NT2/D1 (cell line): ENCODE measurements around the gene MUC2.

Source experiments
- DNase-seq: peaks from one replicate; pipeline ENCODE4 v3.0.0-alpha.2; 2011; ENCODE audit warnings: low read depth, low spot score
- H3K27me3 ChIP-seq: 2 replicates; pipeline ENCODE4 v1.6.0; 2011; ENCODE audit warnings: mild to moderate bottlenecking; ENCODE audit not compliant: insufficient read length, insufficient read depth
- H3K36me3 ChIP-seq: 2 replicates; pipeline ENCODE4 v1.6.1; 2011; ENCODE audit warnings: mild to moderate bottlenecking, low read length, mixed read lengths; ENCODE audit not compliant: insufficient read depth, insufficient read length
- H3K4me1 ChIP-seq: 2 replicates; pipeline ENCODE4 v1.5.1; 2011; ENCODE audit not compliant: insufficient read depth, insufficient read length
- H3K4me3 ChIP-seq: 2 replicates; pipeline ENCODE4 v1.5.1; 2011; ENCODE audit warnings: low read depth; ENCODE audit not compliant: insufficient read length
- H3K9ac ChIP-seq: 2 replicates; pipeline ENCODE4 v1.6.0; 2011; ENCODE audit warnings: low read depth; ENCODE audit not compliant: insufficient read length
- H3K9me3 ChIP-seq: 2 replicates; pipeline ENCODE4 v1.5.1; 2011; ENCODE audit warnings: mild to moderate bottlenecking, low read length; ENCODE audit not compliant: insufficient read depth
- SUZ12 ChIP-seq: IDR thresholded peaks from 2 replicates; pipeline ENCODE4 v1.6.1; 2011; ENCODE audit not compliant: insufficient read length, insufficient read depth; ENCODE audit errors: extremely low read depth
- YY1 ChIP-seq: IDR thresholded peaks from 2 replicates; pipeline ENCODE4 v1.6.1; 2011; ENCODE audit not compliant: insufficient read length, insufficient read depth
- ZNF274 ChIP-seq: IDR thresholded peaks from 2 replicates; pipeline ENCODE4 v1.6.1; 2011; ENCODE audit warnings: mild to moderate bottlenecking, low read depth, low read length

MUC2 gene

DNA sequence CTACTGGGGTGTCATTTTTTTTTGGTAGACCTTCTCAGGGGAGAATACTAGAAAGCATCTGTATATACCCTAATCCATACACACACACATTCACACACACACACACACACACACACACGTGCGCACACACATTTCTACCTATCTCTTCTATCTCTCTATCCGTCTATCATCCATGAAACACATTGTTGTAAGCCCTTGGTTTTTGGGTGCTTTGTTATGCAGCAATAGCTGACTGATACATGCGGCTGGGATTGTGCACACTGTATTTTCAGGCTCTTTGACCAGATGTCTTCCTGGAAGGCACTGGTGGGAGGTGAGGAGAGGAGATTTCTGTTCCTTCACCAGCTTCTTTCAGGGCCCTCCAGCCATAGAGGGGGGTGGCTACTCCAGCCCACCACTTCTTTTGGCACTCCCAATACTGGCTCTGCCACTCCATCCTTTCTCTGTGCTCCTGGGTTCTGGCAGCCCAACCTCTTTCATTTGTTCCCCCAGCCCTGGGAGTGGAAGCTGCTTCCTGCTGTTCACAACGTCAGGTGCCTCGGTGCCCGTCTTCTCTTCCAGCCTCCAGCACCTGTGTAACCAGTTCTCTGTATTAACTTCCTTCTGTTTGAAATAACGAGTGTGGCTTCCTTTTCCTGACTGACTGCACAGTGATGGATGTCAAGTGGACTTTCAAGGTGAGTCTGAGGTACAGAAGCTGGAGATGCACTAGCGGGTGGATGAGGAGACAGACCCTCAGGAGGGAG, 12.4 kb upstream of the MUC2 start:
- no peaks in the 10 kb centered on the region for H3K36me3 ChIP-seq
- H3K27me3 ChIP-seq: peaks cover 7% of the 10 kb centered on the region
- H3K4me1 ChIP-seq: peaks cover 12% of the 10 kb centered on the region
- no peak for DNase-seq
- no peak for TF ChIP-seq SUZ12
- no peak for TF ChIP-seq ZNF274
- no peak for TF ChIP-seq YY1
- H3K9ac ChIP-seq: no peak overlapping the region
- H3K4me3 ChIP-seq: no peak overlapping the region
- peaks cover 19% of the 10 kb centered on the region; the same call in 1 of the 2 replicates for H3K9me3 ChIP-seq

DNA sequence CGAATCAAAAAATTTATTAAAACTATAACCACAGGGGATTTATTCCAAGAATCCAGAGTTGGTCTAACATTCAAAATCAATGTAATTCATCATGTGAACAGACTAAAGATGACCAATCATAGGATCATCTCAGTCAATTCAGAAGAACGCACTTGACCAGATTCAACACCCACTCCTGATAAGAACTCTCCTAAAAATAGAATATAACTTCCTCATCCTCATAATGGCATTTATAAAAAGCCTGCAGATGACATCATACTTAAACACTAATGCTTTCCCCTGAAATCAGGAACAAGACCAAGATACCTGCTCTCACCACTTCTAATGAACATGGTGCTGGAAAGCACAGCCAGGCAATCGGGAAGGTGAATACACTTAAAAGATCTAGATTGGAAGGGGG, 10.5 kb upstream of the MUC2 start:
- TF ChIP-seq SUZ12 (no peak), ZNF274 (no peak), YY1 (no peak)
- Histone ChIP-seq H3K9ac (no peak overlapping the region), H3K4me1 (peaks cover 11% of the 10 kb centered on the region), H3K4me3 (no peak overlapping the region), H3K27me3 (peaks cover 7% of the 10 kb centered on the region), H3K36me3 (no peaks in the 10 kb centered on the region), H3K9me3 (peaks cover 19% of the 10 kb centered on the region; the same call in 1 of the 2 replicates)
- DNase-seq: no peak

DNA sequence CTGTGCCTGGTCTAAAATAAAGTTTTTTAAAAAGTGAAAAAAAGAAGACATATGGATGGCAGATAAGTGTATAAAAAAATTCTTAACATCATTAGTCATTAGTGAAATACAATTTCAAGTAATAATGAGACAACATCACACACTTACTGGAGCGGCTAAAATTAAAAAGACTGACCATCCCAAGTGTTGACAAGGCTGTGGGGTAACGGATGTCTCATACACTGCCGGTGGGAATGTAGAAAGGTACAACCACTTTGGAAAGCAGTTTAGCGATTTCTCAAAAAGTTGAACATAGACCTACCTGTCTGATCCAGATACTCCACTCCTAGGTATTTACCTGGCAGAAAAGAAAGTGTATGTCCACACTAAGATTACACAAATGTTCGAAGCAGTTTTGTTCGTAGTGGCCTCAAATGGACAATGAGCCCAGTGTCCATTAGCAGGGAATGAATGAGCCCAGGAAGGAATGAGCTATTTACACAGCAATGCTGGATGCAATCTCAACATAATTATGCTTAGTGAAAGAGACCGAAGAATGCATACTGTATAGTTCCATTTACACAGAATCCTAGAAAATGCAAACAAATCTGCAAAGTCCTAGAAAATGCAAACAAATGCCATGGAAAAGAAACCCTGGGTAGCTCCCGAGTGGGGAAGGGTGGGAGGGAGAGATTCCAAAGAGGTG, 6.7 kb upstream of the MUC2 start:
- H3K4me3 ChIP-seq: no peak overlapping the region
- TF ChIP-seq YY1: no peak
- no peak overlapping the region for H3K9ac ChIP-seq
- H3K36me3 ChIP-seq: no peaks in the 10 kb centered on the region
- no peak for DNase-seq
- peaks cover 11% of the 10 kb centered on the region for H3K4me1 ChIP-seq
- H3K27me3 ChIP-seq: no peaks in the 10 kb centered on the region
- 0 out of 2 replicates have a peak, but pooled peaks cover 3% of the 10 kb centered on the region for H3K9me3 ChIP-seq

DNA sequence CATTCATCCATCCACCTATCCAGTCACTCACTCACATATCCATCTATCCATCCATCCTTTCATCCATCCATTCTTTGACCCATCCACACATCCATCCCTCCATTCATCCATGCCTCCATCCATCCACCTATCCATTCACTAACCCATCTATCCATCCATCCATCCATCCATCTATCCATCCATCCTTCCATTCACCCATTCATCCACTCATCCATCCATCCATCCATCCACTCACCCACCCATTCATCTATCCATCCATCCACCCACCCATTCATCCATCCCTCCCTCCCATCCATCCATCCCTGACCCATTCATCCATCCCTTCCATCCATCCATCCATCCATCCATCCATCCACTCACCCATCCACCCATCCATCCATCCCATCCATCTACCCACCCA, 4.9 kb upstream of the MUC2 start:
- Histone ChIP-seq H3K4me1 (peaks cover 27% of the 10 kb centered on the region), H3K27me3 (no peaks in the 10 kb centered on the region), H3K9ac (no peak overlapping the region), H3K4me3 (no peak overlapping the region), H3K36me3 (no peaks in the 10 kb centered on the region), H3K9me3 (no peaks in the 10 kb centered on the region)
- TF ChIP-seq YY1 (no peak), SUZ12 (no peak), ZNF274 (no peak)
- no peak for DNase-seq

DNA sequence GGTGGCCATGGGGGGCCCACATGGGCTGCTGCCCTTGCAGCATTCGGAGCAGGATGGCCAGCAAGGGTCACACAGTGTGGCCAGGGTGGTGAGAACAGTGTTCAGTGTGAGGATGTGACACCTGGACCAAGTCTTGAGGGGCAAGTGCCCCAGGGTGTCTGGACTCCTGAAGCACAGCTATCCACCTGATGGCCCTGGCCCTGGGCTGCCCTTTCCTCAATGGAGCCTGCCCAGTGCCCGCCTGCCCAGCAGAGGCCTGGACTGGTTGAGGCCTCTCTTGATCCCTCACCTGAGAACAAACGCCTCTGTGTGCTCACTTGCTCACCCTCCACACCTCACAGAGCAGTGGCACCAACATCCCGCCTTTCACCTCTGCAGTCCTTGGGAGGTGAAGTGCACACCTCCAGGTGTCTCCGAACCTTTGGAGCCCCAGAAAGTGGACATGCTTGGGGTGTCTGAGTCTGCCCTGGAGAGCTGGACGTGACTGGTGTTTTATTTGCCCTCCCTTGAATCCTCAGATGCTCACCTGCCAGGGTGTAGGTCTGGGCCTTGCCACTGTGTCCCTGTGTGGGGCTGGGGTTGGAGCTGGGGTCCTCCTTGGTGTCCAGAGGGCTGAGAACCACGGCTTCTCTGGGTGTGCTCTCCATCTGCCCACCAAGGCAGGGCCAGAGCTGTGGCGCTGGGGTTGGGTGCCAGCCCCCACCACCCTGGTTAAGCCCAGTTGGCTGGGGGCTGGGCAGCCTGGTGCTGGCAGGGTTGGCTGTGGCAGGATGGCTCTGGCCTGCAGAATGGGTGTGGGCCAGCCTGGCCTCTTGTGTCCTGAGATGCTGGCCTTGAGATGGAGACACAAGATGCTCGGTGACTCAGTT, 3.8 kb upstream of the MUC2 start:
- no peak for TF ChIP-seq YY1
- no peak for TF ChIP-seq SUZ12
- no peak for TF ChIP-seq ZNF274
- DNase-seq: no peak
- Histone ChIP-seq H3K36me3 (no peaks in the 10 kb centered on the region), H3K9me3 (no peaks in the 10 kb centered on the region), H3K9ac (no peak overlapping the region), H3K27me3 (no peaks in the 10 kb centered on the region), H3K4me3 (no peak overlapping the region), H3K4me1 (peaks cover 27% of the 10 kb centered on the region)

DNA sequence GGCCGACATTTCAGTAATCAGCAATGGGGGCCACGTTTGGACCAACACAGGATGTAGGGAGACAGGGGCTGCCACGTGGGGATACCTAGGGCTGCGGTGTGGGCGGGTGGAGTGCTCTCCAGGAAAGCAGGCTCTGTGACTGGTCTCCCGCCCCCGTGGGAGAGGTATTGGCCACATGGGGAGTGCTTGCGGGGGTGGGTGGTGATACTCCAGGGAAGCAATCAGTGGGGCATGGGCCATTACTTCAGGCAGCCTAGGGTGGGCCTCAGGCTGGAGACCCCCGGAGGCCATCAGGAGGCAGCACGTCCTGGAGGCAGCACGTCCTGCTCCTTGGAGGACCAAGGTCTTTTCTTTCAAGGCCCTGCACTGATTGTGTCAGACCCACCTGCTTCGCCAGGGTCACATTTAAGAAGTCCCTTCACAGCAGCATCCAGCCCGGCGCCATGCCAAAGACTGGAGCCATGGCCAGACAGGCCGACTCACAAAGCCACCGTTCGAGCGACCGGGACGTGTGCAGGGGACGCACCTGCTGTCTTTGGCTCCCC, 3.0 kb upstream of the MUC2 start:
- no peak for TF ChIP-seq ZNF274
- no peak for TF ChIP-seq YY1
- TF ChIP-seq SUZ12: no peak
- no peak overlapping the region for H3K9ac ChIP-seq
- no peaks in the 10 kb centered on the region for H3K27me3 ChIP-seq
- H3K4me3 ChIP-seq: no peak overlapping the region
- no peak for DNase-seq
- H3K36me3 ChIP-seq: no peaks in the 10 kb centered on the region
- no peaks in the 10 kb centered on the region for H3K9me3 ChIP-seq
- H3K4me1 ChIP-seq: peaks cover 27% of the 10 kb centered on the region
